NCI-H774 (cell line): Measurements from ENCODE around the gene FASN.

Experiments used
- DNase-seq: peaks from one replicate; lab custom pipeline; 2025; lab: John Stamatoyannopoulos, UW

The FASN gene

GRCh38 chr17:82076018-82076784 is 21.8 kb downstream of the FASN start:
- no peak for DNase-seq

GRCh38 chr17:82073446-82073845 is 24.6 kb downstream of the FASN start:
- no peak for DNase-seq

- DNase-seq = no peak
Measured at GRCh38 chr17:82072827-82073226, 25.2 kb downstream of the FASN start.

GRCh38 chr17:82070611-82071010 is 27.4 kb downstream of the FASN start:
- no peak for DNase-seq

- DNase-seq = peak; percentile 60
Measured at GRCh38 chr17:82065638-82066303, 32.3 kb downstream of the FASN start, which contains the start of gene DUS1L. Gene DUS1L (minus strand): TSS chr17:82065804. CDS start chr17:82065059, 745 bp downstream.

- no peak for DNase-seq
Measured at GRCh38 chr17:82065193-82065637, 32.8 kb downstream of the FASN start.

GRCh38 chr17:82064433-82065192 is 33.4 kb downstream of the FASN start:
- DNase-seq = peak; percentile 11

GRCh38 chr17:82063424-82064415 is 34.3 kb downstream of the FASN start:
- no peak for DNase-seq

- DNase-seq = no peak
Measured at GRCh38 chr17:82062984-82063368, 35.1 kb downstream of the FASN start.

- DNase-seq = no peak
Measured at GRCh38 chr17:82062076-82062983, 35.7 kb downstream of the FASN start.

- no peak for DNase-seq
Measured at GRCh38 chr17:82061047-82061925, 36.8 kb downstream of the FASN start.

GRCh38 chr17:82060614-82061013 is 37.4 kb downstream of the FASN start:
- no peak for DNase-seq

- DNase-seq = no peak
Measured at GRCh38 chr17:82060001-82060380, 38.0 kb downstream of the FASN start.

GRCh38 chr17:82059272-82060000 is 38.6 kb downstream of the FASN start:
- DNase-seq = no peak

GRCh38 chr17:82058855-82059249 is 39.2 kb downstream of the FASN start:
- no peak for DNase-seq

GRCh38 chr17:82058230-82058854 is 39.7 kb downstream of the FASN start:
- no peak for DNase-seq

- DNase-seq = no peak
Measured at GRCh38 chr17:82056729-82057621, 41.1 kb downstream of the FASN start.
